Ovary (tissue), 3 donors: Measurements from ENCODE around the gene IER5.

Source experiments
- CTCF ChIP-seq, 3 donors: fragments of 450-650 bp in 2 of 3; fragments of 200-600 bp in 1 of 3; IDR thresholded peaks; one replicate each; pipeline versions ENCODE4 v1.5.1 to v1.8.0; 2016 to 2022; ENCODE audit warnings: antibody characterized with exemption in 3 of 3, mild to moderate bottlenecking in 1 of 3
- EP300 ChIP-seq: sonication (generic); formaldehyde crosslinking; IDR thresholded peaks from one replicate; pipeline ENCODE4 v1.6.1; 2017; ENCODE audit warnings: antibody characterized with exemption
- donor health status: DM: no; HTN: no; CAD: no.

- TF ChIP-seq EP300 (no peak), CTCF (IDR thresholded peaks at IDR 0.05) (no peak)
Measured at GRCh38 chr1:181113059-181113641, 24.6 kb downstream of the IER5 start.
